Thyroid gland (tissue), 4 donors: ENCODE measurements around the gene TEX51. TPM values are rescaled to one million over a fixed set of nuclear protein-coding genes. Genes with fewer than 3 reads are reported as not detected.

Experiments used
- DNase-seq, 2 donors: peaks; one replicate each; pipeline ENCODE4 v3.0.0-alpha.2; 2019
- H3K27ac ChIP-seq, 3 donors: fragments of 200-600 bp; sonication (generic); 1 replicate in 2 of 3; 2 replicates in 1 of 3; pipeline ENCODE4 v1.5.1; 2016 to 2019; ENCODE audit warnings: mild to moderate bottlenecking in 1 of 3, moderate library complexity in 1 of 3
- H3K27me3 ChIP-seq: fragments of 200-600 bp; sonication (generic); one replicate; pipeline ENCODE4 v1.5.1; 2019
- H3K36me3 ChIP-seq, 2 donors: fragments of 200-600 bp; sonication (generic); one replicate each; pipeline ENCODE4 v1.5.1; 2016 to 2019
- H3K4me1 ChIP-seq, 2 donors: fragments of 200-600 bp; sonication (generic); one replicate each; pipeline ENCODE4 v1.5.1; 2017 to 2019
- H3K4me3 ChIP-seq, 3 donors: fragments of 200-600 bp; sonication (generic); replicated peaks in 1 of 3; 1 replicate in 2 of 3; 2 replicates in 1 of 3; pipeline ENCODE4 v1.5.1; 2016; ENCODE audit warnings: mild to moderate bottlenecking in 1 of 3
- H3K9me3 ChIP-seq: fragments of 200-600 bp; sonication (generic); one replicate; pipeline ENCODE4 v1.5.1; 2017
- CTCF ChIP-seq, 6 experiments: fragments of 200-600 bp in 3 of 6; fragments of 450-650 bp in 3 of 6; sonication (generic) in 3 of 6; IDR thresholded peaks; one replicate each; pipeline ENCODE4 v1.5.1; 2016 to 2019; ENCODE audit warnings: antibody characterized with exemption in 6 of 6, mild to moderate bottlenecking in 2 of 6, inconsistent platforms in 1 of 6, moderate library complexity in 1 of 6
- POLR2A ChIP-seq, 2 donors: fragments of 450-650 bp; IDR thresholded peaks; one replicate each; pipeline ENCODE4 v1.6.1; 2017; ENCODE audit warnings: antibody characterized with exemption in 2 of 2, mild to moderate bottlenecking in 2 of 2, moderate library complexity in 1 of 2
- WGBS, 2 donors: methylation state at CpG; one replicate each; pipeline ENCODE4 v1.1.5; 2017; 5-methylcytosine and 5-hydroxymethylcytosine counted together
- intact Hi-C: fragments of 100-400 bp; cut with DNase I; formaldehyde crosslinking; loops from one replicate; pipeline ENCODE4 v1.15.1; 2023
- total RNA-seq, 4 donors: library from RNA; depleted of rRNA; stranded (reverse); fragments of >200 nt; gene quantifications; one replicate each; pipeline ENCODE4 v1.2.3, GENCODE V29; 2016

The TEX51 gene
- total RNA-seq, 4 donors from 2014 or later: not detected

DNA sequence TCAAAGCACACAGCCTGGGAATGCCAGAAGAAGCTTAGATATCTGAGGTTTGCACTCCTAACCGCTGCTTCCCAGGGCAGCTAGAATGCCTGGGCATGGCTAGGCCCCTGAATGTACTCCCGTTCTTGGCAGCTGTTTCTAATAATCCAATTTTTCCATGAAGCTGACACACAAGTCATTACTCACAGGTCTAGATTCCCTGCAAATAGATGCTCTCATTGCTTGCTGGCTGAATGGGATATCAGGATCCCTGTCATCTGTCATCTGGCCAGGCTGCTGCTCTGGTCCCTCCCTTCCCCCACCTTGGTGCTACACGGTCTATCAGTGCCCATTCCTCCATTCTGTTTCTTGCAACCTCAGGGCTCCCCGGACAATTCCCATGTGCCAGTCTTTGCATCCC is 40.7 kb upstream of the TEX51 start:
- no peak overlapping the region for H3K27ac ChIP-seq
- 62 to 85% methylated on average over 4 of the region's 4 CpGs for WGBS, 2 donors
- H3K4me3 ChIP-seq: no peak overlapping the region
- H3K27me3 ChIP-seq: no peaks in the 10 kb centered on the region
- no peaks in the 10 kb centered on the region for H3K36me3 ChIP-seq
- intact Hi-C loops: no loop called here
- DNase-seq: no peak
- H3K4me1 ChIP-seq: no peaks in the 10 kb centered on the region
- TF ChIP-seq CTCF (IDR thresholded peaks at IDR 0.05): no peak
- TF ChIP-seq POLR2A (IDR thresholded peaks at IDR 0.05): no peak
- no peaks in the 10 kb centered on the region for H3K9me3 ChIP-seq

DNA sequence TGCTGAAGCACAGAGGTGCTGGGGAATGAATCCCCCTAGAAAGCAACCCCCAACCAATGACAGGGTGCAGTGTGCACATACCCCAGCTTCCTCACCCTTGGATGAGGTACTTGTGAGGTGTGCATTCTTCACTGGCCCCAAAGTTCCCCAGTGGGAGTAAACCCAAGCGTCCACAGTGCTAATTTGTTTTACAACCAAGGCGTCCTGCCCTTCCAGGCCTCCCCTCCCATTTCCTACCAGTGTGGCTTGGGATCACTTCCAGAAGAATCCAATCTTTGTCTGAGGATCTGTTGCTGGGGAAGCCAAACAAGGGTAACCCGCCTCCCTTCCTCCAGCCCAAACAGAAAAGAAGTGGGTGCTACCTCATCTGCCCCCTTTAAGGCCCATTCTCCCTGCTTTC is 40.3 kb upstream of the TEX51 start:
- H3K4me3 ChIP-seq: no peak overlapping the region
- H3K4me1 ChIP-seq: no peaks in the 10 kb centered on the region
- no peaks in the 10 kb centered on the region for H3K9me3 ChIP-seq
- intact Hi-C loops: no loop called here
- TF ChIP-seq CTCF (IDR thresholded peaks at IDR 0.05): no peak
- TF ChIP-seq POLR2A (IDR thresholded peaks at IDR 0.05): no peak
- 84 to 89% methylated on average over 3 of the region's 3 CpGs for WGBS, 2 donors
- H3K36me3 ChIP-seq: no peaks in the 10 kb centered on the region
- DNase-seq: no peak
- no peak overlapping the region for H3K27ac ChIP-seq
- H3K27me3 ChIP-seq: no peaks in the 10 kb centered on the region

- 71 to 81% methylated on average over 5 of the region's 5 CpGs for WGBS, 2 donors
- no peaks in the 10 kb centered on the region for H3K4me1 ChIP-seq
- H3K36me3 ChIP-seq: no peaks in the 10 kb centered on the region
- H3K9me3 ChIP-seq: no peaks in the 10 kb centered on the region
- TF ChIP-seq POLR2A (IDR thresholded peaks at IDR 0.05) (no peak), CTCF (IDR thresholded peaks at IDR 0.05) (no peak)
- no peaks in the 10 kb centered on the region for H3K27me3 ChIP-seq
- no peak overlapping the region for H3K4me3 ChIP-seq
- intact Hi-C loops: no loop called here
- no peak for DNase-seq
- no peak overlapping the region for H3K27ac ChIP-seq
Measured at GRCh38 chr2:126858991-126859390, 39.7 kb upstream of the TEX51 start.

DNA sequence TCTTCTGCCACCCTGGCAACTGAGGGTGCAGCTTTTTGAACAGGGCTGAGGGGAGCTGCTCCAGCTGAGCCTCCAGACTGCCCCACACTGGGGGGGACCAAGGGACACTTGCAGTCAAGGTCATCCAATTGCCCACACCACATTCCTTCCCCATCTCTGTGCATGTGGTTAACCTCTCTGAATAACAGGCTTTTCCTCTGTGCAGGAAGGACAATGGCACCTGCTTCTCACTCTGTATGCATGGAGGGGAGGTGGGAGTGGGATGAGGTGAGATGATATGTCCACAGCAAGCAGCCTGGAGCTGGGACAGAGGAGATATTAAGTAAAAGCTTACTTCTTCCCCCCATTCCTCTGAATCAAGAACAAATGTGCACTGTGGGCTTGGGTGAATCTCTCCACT is 39.1 kb upstream of the TEX51 start:
- H3K4me1 ChIP-seq: no peaks in the 10 kb centered on the region
- no peaks in the 10 kb centered on the region for H3K27me3 ChIP-seq
- H3K27ac ChIP-seq: no peak overlapping the region
- no peak overlapping the region for H3K4me3 ChIP-seq
- no peaks in the 10 kb centered on the region for H3K9me3 ChIP-seq
- no peak for DNase-seq
- intact Hi-C loops: no loop called here
- H3K36me3 ChIP-seq: no peaks in the 10 kb centered on the region
- TF ChIP-seq POLR2A (IDR thresholded peaks at IDR 0.05): no peak
- no peak for TF ChIP-seq CTCF (IDR thresholded peaks at IDR 0.05)

- no peaks in the 10 kb centered on the region for H3K36me3 ChIP-seq
- H3K27ac ChIP-seq: no peak overlapping the region
- no peak for DNase-seq
- TF ChIP-seq POLR2A (IDR thresholded peaks at IDR 0.05) (no peak), CTCF (IDR thresholded peaks at IDR 0.05) (no peak)
- H3K27me3 ChIP-seq: no peaks in the 10 kb centered on the region
- H3K9me3 ChIP-seq: no peaks in the 10 kb centered on the region
- WGBS, 2 donors: 77 to 84% methylated on average over 2 of the region's 2 CpGs
- H3K4me1 ChIP-seq: no peaks in the 10 kb centered on the region
- intact Hi-C loops: no loop called here
- H3K4me3 ChIP-seq: no peak overlapping the region
Measured at GRCh38 chr2:126860385-126860784, 38.3 kb upstream of the TEX51 start.
